HG03280 (cell line): ENCODE measurements around the gene HAAO.

Experiments
- ATAC-seq: cut with Tn5 transposase; IDR thresholded peaks from one replicate; pipeline ENCODE4 v1.9.1; 2021; ENCODE audit warnings: mild to moderate bottlenecking, moderate library complexity; ENCODE audit not compliant: unreplicated experiment

HAAO gene

DNA sequence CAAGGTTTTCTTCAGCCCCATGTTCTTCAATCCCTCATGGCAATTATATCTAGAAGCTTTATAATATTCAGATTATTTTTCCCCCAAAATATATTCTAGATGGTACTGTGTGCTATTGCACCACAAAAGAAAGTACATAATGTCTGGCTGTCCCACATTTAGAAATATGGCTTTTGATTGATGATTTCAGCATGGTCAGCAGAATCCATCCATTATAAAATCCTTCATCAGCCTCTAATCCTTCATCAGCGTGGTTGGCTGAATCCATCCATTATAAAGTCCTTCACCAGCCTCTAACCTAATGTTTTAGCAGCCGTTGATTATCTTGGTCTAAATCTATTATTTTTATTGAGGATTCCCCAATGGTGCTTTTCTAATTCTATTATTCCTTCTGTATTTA lies 23.3 kb upstream of the HAAO start:
- ATAC-seq, result no peak

DNA sequence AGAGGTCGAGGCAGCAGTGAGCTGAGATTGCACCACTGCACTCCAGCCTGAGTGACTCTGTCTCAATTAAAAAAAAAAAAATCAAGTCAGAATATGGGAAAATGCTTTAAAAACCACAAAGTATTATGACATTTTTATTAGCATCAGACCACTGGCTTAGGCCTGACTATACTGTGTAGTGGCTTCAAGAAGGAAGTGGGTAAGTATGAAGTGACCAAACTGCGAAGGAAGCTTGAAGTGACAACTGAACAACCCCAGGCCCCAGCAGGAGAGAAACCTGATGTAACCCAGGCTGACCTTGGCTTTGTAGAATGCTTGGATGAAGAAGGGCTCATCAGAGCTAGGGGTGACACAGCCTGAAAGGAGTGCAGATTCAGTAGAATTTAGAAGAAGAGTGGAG lies 21.4 kb upstream of the HAAO start:
- ATAC-seq, result no peak

DNA sequence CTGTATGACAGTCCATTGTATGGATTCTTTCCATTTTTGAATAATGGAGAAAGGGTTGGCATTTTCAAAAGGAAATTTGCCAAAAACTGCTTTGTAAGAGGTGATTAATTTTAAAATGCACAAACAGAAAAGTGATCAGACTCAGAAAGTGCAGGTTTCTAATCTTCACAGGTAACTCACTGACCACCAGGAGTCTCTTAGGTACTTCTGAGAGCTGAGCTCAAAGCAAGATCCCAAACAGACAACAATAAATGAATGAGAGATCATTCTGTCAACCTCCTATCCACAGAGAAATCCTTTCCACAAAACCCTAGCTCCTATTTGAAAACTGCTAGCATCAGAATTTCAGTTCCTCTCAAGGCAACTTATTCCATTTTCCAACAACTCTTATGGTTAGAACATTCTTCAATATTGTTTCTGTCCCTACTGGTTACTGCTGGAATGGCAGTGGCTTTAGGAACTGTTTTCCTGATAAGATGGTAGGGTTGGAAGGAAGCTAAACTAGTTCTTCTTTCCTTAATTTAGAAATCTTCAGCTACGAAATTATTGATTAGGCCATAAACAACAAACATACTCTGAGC lies 20.6 kb upstream of the HAAO start:
- no peak for ATAC-seq

DNA sequence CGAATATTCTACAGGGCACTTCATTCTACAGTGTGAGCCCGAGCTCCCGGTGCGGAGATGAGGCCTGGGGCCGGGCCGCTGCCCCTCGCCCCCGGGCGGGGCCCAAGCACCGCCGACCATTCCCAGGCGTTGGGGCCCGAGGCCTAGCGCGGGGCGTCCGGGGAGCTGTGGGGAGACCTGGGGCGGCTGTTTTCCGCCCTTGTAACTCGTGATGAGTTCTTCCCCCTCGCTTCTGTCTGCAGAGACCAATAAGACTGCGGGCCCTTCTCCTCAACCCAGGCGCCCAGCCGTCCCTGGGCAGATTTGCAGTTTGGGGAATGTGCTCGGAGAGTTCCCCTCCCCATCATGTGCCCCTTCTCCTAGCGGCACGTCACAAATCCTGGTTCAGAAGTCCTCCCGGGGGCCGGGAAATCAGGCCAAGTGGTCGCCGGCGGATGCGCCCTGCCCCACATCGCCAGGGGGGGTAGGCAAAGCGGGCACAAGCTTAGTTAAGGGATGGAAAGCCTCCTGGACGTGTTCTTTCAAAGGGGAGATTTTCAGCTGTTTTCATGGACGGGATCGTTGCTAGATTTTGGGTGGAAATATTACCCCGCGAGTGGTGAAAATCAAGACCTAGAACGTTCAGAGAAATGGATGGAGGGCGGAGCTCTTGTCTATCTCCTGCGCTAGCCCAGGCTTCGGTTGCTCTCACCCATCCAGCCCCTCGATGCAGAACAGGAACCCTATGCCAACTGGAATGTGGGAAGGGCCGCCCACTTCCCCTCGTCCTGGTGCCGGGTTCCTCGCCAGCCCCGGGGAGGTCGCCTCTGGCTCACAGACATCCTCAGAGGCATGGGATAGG lies 18.8 kb upstream of the HAAO start:
- ATAC-seq, result no peak

DNA sequence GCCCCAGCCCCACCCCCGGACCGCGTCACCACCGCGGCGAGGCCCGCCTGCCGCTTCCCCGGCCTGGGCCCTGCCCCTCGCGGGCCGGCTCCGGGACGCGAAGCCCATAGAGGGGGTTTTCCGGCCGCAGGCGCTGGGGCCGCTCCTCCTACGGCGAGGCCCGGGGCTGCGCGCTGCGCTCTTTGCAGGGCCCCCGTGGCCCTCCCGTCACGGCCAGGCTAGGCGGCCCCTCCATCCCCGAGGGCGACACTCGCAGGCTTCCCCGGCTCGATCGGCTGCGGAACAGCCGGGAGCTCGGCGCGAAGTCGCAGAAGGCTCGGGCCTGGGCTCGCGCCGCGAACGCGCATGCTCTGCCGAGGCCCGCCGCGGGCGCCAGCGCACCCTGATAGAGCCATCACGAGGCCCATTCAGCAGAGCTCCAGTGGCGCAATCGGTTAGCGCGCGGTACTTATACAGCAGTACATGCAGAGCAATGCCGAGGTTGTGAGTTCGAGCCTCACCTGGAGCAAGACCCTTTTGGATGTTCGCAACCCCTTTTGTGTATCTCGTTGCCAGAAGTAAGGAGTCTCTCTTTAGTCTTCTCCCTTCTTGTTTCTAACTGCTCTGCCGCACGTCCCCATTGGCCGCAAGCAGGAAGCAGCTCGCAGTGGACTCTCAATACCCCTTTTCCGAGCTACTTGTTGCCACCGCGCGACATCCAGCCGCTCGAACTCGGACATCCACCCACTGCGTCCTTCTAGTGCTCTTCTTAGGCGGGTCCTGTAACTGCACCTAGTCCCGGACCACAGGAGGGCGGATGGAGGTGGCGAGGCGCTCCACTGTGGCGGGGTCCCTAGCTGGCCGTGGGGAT lies 18.0 kb upstream of the HAAO start:
- peak; percentile 73 for ATAC-seq

DNA sequence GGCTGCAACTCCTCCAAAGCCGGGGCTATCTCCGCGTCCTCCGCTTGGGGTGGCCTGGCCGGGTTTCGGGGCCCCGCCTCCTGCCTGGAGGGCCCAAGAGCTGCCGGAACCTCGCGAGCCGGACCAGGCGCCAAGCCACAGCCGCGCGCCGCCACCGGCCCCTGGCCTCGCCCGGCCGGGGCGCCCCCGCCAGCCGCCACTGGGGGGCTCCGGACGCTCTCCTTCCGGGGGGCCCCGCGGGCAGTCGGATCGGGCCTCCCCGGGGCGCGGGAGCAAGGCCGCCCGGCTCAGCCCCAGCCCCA lies 17.4 kb upstream of the HAAO start:
- no peak for ATAC-seq

DNA sequence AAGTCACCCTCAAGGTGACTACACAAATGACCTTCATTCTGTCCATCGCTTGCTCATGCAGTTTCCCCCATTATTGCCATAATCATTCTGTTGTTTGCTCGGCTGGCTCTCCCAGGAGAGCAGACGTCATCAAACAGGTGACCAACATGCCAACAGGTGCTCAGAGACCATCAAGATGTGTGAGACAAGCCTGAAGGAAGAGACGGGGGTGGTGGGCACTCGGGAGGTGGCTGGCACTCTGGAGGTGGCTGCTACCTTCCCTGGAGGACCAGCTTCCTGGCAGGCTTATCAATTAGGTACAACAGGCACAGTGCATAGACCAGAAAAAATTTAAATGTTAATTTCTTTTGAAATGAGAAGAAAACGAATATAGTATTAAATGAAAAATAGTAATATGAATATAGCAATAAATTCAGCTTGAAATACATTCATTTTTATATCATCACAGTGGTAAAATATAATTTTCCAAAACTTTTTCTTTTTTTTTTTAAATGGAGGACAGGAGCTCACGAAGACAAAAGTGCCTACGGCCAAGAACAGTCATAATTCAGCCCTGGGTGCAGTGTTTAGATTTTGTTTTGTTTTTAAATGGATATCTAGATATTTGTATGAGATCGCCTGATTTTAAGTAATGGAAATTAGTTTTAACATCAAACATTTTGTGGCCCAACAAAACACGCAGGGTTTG lies 16.9 kb upstream of the HAAO start:
- no peak for ATAC-seq

DNA sequence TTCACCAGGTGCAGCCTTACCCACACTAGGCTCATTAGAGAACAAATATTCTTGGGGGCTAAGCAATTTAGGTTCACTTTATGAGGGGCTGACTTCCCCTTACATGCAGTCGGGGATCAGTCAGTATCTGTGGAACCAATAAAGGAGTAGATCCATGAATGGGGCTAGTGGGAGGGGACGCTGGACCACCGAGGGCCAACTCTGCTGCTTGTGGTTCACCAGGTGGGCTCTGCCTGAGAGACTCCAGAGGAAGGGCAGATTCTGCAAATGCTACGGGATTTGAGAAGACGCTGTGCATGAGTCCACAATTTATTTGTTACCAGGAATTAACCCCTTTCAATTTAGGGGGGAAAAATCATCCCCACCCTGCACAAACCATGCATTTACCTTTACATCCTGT lies 15.9 kb upstream of the HAAO start:
- no peak for ATAC-seq

DNA sequence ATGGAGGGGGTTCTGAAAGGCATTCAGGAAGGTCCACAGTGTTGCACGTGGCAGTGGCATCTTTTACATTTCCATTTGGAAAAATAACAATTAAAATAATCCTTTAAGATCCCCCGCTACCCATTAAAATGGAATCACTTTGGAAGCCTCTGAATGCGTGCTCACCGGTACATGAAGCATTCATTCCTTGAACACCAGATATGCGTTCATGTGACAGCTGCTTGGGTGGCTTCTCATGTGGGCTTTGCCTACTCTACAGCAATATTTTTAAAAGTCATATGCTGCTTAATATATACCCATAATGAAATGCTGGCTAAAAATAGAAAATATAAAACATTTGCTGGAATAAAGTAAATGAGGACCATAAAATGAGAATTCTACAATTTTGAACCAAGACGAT lies 14.4 kb upstream of the HAAO start:
- ATAC-seq, result no peak

DNA sequence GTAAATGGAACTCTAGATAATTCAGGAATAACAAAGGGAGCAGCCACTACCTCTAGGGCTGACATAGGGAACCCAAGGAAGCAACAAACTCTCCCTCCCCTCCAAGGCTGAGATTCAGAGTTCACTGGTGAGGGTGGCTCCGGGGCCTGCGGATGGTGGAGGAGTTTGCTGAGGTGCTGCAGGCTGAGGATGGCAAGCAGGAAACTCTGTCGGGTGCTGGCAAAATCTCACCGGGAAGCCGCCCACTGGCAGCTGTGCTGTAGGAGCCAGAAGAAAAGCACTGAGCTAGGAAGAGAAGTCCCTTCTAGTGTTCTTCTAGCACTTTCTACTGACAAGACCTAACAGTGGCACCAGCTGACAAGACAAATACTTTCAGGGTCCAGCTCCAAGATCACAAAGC lies 12.5 kb upstream of the HAAO start:
- ATAC-seq, result no peak

DNA sequence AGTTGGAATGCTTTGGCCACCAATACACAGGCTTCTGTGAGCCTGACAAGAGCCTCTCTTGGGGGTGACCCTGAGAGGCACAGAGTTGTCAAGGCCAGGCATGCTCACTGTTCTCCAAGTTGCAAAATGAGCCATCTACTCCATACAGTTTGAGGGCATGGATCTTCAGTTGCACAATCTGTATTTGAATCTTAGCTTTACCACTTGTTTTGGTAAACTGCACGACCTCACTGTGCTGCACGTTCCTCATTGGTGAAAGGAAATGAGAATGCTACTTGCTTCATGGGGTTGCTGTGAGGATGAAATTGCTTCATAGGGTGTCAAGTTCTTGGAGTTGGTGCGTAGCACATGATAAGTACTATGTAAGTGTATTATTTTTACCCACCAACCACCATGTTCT lies 12.0 kb upstream of the HAAO start:
- ATAC-seq, result no peak

DNA sequence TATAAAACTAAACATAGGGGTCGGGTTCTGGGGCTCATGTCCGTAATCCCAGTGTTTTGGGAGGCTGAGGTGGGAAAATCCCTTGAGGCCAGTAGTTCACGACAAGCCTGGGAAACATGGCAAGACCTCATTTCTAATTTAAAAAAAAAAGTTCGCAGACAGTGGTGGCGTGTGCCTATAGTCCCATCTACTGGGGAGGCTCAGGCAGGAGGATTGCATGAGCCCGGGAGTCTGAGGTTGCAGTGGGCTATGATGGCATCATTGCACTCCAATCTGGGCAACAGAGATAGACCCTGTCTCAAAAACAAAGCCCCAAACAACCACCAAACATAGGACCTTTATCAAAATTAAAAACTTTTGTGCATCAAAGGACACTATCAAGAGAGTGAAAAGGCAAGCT lies 9.8 kb upstream of the HAAO start:
- ATAC-seq, result no peak

DNA sequence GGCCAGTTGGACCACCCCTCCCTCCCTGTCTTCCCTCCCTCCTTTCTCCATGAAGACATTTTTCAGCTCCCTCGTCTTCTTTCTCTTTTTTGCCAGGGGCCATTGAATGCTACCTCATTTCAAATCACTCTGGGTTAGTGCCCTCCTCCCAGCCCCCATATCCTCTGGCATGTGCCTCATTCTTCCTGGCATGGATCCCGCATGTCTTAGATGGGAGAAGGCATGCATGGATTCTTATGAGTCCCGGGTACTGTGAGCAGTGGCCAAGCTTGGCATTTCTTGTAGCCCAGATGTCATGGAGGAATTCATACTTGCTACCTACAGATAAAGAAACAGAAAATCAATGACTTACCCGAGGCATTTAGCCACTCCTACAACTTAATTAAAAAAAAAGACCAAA lies 9.0 kb upstream of the HAAO start:
- ATAC-seq, result no peak

DNA sequence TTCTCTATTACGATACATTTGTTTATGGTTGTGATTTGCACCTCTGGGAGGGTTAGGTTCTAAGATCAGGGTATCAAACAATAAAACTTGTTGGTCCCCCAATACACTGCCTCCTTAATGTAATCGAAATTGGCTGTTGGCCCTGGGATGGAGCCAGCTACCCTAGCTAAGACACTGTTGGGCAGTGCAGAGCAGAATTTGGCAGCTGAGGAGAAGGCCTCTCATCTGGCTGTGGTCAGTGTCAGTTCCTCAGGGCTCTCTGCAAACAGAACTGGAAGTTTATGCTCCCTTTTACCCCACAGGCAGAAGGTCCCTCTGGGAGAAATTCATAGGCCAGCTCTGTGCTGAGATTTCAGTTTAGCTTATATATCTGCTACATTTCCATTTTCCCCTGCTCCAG lies 8.6 kb upstream of the HAAO start:
- no peak for ATAC-seq

DNA sequence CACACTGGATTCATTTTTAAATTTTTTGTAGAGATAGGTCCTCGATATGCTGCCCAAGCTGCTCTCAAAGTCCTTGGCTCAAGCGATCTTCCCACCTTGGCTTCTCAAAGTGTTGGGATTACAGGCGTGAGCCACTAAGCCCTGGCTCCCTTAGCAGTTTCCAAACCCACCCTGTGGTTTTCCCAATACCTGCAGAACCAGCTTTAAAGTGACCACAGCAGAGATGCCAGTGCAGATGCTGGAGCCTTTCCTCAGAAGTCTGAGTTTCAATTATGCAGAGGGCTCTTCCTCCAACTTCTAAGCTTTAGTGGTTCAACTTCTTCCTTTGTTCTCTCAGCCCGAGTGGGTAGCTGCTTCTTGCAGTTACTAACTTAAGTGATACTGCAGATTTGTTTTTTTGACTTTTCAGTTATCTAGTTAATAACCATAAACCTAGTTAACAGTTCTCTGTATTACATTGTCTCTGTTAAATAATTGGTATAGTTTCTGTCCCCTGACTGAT lies 8.1 kb upstream of the HAAO start:
- ATAC-seq, result no peak

DNA sequence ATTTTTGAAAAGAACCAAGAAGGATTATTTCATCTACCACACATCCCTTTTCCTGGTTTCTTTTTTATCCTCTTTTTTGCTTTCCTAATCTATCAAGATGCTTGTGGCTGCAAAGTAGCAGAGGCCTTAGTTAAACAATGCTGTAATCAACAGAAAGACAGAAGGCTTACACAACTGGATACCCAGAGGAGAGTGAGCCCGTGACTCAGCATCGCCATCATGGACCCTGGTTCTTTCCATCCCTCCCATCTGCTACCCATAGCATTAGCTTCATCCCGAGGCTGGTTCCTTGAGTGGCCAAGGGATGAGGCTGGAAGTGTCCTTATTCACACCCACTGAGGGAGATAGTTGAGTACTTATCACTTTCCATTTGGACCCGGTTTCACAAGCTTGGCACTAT lies 7.5 kb upstream of the HAAO start:
- ATAC-seq, result no peak

DNA sequence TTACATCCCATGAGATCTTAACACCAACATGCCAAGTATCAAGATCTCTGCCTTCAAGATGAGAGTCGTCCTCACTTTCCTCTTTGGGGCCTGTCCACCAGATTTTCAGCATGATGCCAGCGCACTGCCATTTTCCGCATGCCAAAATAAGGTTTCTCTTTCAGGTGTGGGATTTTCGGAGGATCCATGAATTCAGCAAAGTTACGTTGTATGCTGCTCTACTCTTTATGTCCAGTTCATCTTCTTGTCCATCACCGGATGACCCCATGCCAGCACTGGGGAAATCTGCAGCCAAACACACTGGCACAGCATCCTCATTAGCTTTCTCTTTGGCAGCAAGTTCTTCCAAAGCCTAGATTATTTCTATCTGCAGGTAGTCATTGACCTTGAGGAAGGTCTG lies 4.9 kb upstream of the HAAO start:
- no peak for ATAC-seq

DNA sequence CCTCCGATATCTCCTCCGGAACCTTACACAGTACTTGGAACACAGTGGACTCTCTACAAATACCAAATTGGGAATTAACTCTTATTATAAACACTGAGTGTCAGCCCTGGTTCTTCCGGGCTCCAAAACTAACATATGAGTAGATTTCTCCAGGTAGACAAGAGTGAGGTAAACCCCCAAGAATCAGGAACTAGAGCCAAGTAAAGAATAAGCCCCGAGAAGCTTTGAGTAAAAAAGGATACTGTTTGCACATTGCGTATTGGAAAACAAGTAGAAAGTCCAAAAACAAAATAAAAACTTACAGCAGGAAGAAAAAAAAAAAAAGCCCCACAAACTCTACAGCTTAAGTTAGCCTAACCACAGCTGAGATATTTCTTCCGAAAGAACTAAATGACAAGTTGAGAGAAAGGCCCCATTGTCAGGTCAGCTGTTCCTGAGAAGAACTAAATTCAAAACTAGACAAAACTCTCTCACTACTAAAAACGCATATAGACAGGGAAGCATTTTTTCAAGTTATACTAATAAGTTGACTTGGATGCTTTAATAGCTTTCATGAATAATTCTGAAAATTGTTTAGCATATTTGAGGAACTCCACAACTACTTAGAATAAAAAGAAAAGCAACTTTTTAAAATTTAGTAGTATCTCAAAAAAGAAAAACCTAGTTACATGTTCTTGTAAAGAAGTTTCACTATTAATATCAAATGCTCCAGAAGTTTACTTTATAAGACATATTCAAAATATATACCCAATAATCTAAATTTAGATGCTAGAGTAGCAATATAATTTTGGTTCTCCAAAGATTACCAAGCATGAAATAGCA lies 4.3 kb upstream of the HAAO start:
- peak; percentile 32 for ATAC-seq

DNA sequence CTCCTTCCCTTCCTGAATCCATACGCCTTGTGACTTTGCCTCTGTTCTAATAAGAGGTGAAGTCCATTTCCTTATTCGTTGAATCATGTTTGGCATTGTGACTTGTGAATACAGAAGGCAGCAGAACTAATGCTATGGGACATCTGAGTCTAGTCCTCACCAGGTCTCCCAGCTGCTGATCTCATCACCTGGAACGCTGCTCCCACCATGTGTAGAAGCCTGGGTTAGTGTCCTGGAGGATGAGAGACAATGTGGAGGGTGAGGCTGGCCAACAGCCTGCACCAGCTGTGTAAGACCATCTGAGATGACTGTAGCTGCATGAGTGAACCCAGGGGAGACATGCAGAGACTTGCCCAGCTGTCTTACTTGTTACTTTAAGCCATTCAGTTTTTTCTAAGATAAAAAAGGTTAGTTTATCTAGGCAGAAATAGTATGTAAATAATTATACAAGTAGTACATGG lies 3.5 kb upstream of the HAAO start:
- ATAC-seq, result peak; percentile 31

DNA sequence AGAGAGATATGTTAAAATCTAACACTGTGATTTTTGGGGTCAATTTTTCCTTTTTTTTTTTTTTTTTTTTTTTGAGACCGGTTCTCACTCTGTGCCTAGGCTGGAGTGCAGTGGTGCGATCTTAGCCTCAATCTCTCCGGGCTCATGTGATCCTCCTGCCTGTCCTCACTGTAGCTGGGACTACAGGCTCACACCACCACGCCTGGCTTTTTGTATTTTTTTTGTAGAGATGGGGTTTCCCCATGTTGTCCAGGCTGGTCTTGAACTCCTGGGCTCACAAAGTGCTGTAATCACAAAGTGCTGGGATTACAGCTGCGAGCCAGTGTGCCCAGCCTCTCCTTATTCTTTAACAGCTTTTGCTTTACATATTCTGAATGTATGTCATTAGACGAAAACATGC lies 2.9 kb upstream of the HAAO start:
- no peak for ATAC-seq
